IMR-90 (cell line): Measurements from ENCODE around the gene PHLDB1. TPM values are rescaled to one million over a fixed set of nuclear protein-coding genes. Genes with fewer than 3 reads are reported as not detected.
"Not testable (repeated sequence)": the region's sequence is repeated elsewhere in the genome, so short reads cannot be mapped to it uniquely, and the experiment has no call there.

ENCODE experiments used
- ATAC-seq: fragments of 200-7000 bp; cut with Tn5 transposase; 2 replicates; pipeline ENCODE4 v1.9.1; 2020; ENCODE audit warnings: low read depth, mild to moderate bottlenecking, moderate library complexity
- BruUV-seq: library from RNA; stranded (reverse); fragments of 400-500 nt; replicated peaks from 2 replicates; lab custom pipeline; 2021; lab: Mats Ljungman, UMichigan
- CTCF ChIA-PET: fragments of 300-600 bp; formaldehyde crosslinking; extraction: SDS; loops from one replicate; lab custom pipeline; 2021; ENCODE audit warnings: antibody characterized with exemption; lab: Yijun Ruan, JAX
- POLR2A ChIA-PET: fragments of 300-600 bp; sonication (Branson Sonifier 250); formaldehyde crosslinking; loops from one replicate; lab custom pipeline; 2022; ENCODE audit warnings: antibody characterized with exemption; ENCODE audit not compliant: unreplicated experiment; lab: Charles Lee
- DNase-seq: peaks from one replicate; pipeline ENCODE4 v3.0.0; 2013
- H2AFZ ChIP-seq: replicated peaks from 2 replicates; pipeline ENCODE3; 2013; ENCODE audit warnings: low read length, mild to moderate bottlenecking; ENCODE audit not compliant: poor library complexity
- H2AK5ac ChIP-seq: 2 replicates; pipeline ENCODE4 v1.6.1; 2013; ENCODE audit warnings: low read depth, low read length, inconsistent platforms
- H2AK9ac ChIP-seq: replicated peaks from 2 replicates; pipeline ENCODE3; 2013; ENCODE audit warnings: mild to moderate bottlenecking, low read depth, low read length, moderate library complexity; ENCODE audit not compliant: poor library complexity
- H2BK120ac ChIP-seq: 2 replicates; pipeline ENCODE4 v1.6.1; 2013; ENCODE audit warnings: low read depth, low read length, inconsistent platforms
- H2BK15ac ChIP-seq: 3 replicates; pipeline ENCODE4 v1.6.1; 2013; ENCODE audit warnings: low read depth, low read length, inconsistent platforms
- H2BK20ac ChIP-seq: 2 replicates; pipeline ENCODE4 v1.6.1; 2013; ENCODE audit warnings: low read depth, mild to moderate bottlenecking, inconsistent platforms, low read length, moderate library complexity
- H2BK5ac ChIP-seq: 2 replicates; pipeline ENCODE4 v1.6.1; 2013; ENCODE audit warnings: mild to moderate bottlenecking, low read depth, low read length, inconsistent platforms; ENCODE audit not compliant: poor library complexity, severe bottlenecking
- H3K14ac ChIP-seq: replicated peaks from 2 replicates; pipeline ENCODE4 v1.6.1; 2013; ENCODE audit warnings: low read depth, low read length, inconsistent platforms
- H3K18ac ChIP-seq: 2 replicates; pipeline ENCODE4 v1.6.1; 2013; ENCODE audit warnings: low read depth, low read length, control low read depth
- H3K23ac ChIP-seq: 2 replicates; pipeline ENCODE4 v1.6.1; 2013; ENCODE audit warnings: low read depth, low read length, inconsistent platforms
- H3K27ac ChIP-seq: 2 replicates; pipeline ENCODE4 v1.5.1; 2013; ENCODE audit warnings: mild to moderate bottlenecking, control low read depth, low read length; ENCODE audit not compliant: insufficient read depth
- H3K27me3 ChIP-seq: 2 replicates; pipeline ENCODE4 v1.6.1; 2013; ENCODE audit warnings: low read length; ENCODE audit not compliant: control insufficient read depth, insufficient read depth
- H3K36me3 ChIP-seq: 2 replicates; pipeline ENCODE4 v1.6.1; 2013; ENCODE audit warnings: low read length, mixed read lengths; ENCODE audit not compliant: control insufficient read depth, insufficient read depth
- H3K4ac ChIP-seq: 2 replicates; pipeline ENCODE4 v1.6.1; 2013; ENCODE audit warnings: low read depth, low read length, inconsistent platforms
- H3K4me1 ChIP-seq: 2 replicates; pipeline ENCODE4 v1.6.1; 2013; ENCODE audit warnings: low read length, mixed read lengths; ENCODE audit not compliant: control insufficient read depth, insufficient read depth
- H3K4me2 ChIP-seq: 2 replicates; pipeline ENCODE4 v1.6.1; 2013; ENCODE audit warnings: low read depth, mild to moderate bottlenecking, control low read depth, low read length, moderate library complexity
- H3K4me3 ChIP-seq: 2 replicates; pipeline ENCODE4 v1.5.1; 2013; ENCODE audit warnings: low read depth, mild to moderate bottlenecking, control low read depth, low read length, moderate library complexity; ENCODE audit not compliant: insufficient read depth
- H3K56ac ChIP-seq: 2 replicates; pipeline ENCODE4 v1.6.1; 2013; ENCODE audit warnings: low read length, inconsistent platforms; ENCODE audit not compliant: insufficient read depth; ENCODE audit errors: extremely low read depth
- H3K79me1 ChIP-seq, 2 experiments: 2 replicates each; pipeline ENCODE4 v1.6.1; 2013; ENCODE audit warnings: low read length in 2 of 2, inconsistent platforms in 1 of 2, low read depth in 1 of 2
- H3K9ac ChIP-seq: 2 replicates; pipeline ENCODE4 v1.6.1; 2013; ENCODE audit warnings: low read depth, low read length, control low read depth
- H3K9me1 ChIP-seq: 2 replicates; pipeline ENCODE4 v1.6.1; 2013; ENCODE audit warnings: low read length, inconsistent platforms; ENCODE audit not compliant: insufficient read depth
- H3K9me3 ChIP-seq: 2 replicates; pipeline ENCODE4 v1.6.1; 2013; ENCODE audit warnings: low read length; ENCODE audit not compliant: control insufficient read depth, insufficient read depth
- H4K20me1 ChIP-seq: 2 replicates; pipeline ENCODE4 v1.6.1; 2013; ENCODE audit warnings: low read length, inconsistent platforms; ENCODE audit not compliant: insufficient read depth
- H4K5ac ChIP-seq: 2 replicates; pipeline ENCODE4 v1.6.1; 2013; ENCODE audit warnings: mild to moderate bottlenecking, low read depth, low read length, control low read depth
- H4K8ac ChIP-seq, 2 experiments: 2 replicates each; pipeline ENCODE4 v1.6.1; 2013; ENCODE audit warnings: low read depth in 2 of 2, low read length in 2 of 2, control low read depth in 1 of 2, inconsistent platforms in 1 of 2
- H4K91ac ChIP-seq: 2 replicates; pipeline ENCODE4 v1.6.1; 2013; ENCODE audit warnings: low read depth, low read length, inconsistent platforms; ENCODE audit not compliant: insufficient read depth
- WGBS, 2 experiments: methylation state at CpG; one replicate each; pipeline versions ENCODE4 v1.1.5 to v1.1.7; 2013; ENCODE audit warnings: missing lambda C conversion rate in 2 of 2; ENCODE audit not compliant: insufficient read length in 1 of 2; ENCODE audit errors: extremely low coverage in 2 of 2; 5-methylcytosine and 5-hydroxymethylcytosine counted together
- dilution Hi-C: fragments of 300-500 bp; cut with HindIII; formaldehyde crosslinking; loops from one replicate; pipeline ENCODE4 v1.14.3; 2018; ENCODE audit warnings: low sequenced_read_pairs; ENCODE audit not compliant: unreplicated experiment
- in situ Hi-C: fragments of 300-500 bp; cut with MboI; formaldehyde crosslinking; loops from 3 replicates; pipeline ENCODE4 v1.14.3; 2019; ENCODE audit warnings: low sequenced_read_pairs, inconsistent platforms, mixed read lengths
- intact Hi-C: fragments of 100-400 bp; cut with micrococcal nuclease; formaldehyde crosslinking; loops from 2 replicates; pipeline ENCODE4 v1.10.0; 2022
- polyA plus RNA-seq, 3 experiments: library from polyadenylated mRNA; depleted of rRNA; stranded (reverse); fragments of >200 nt; gene quantifications; 2 replicates each; pipeline ENCODE4 v1.2.3, GENCODE V29; 2012; ENCODE audit warnings: low replicate concordance in 1 of 3
- total RNA-seq: library from RNA; depleted of rRNA; stranded (reverse); fragments of >200 nt; gene quantifications from 2 replicates; pipeline ENCODE4 v1.2.3, GENCODE V29; 2012

The PHLDB1 gene
- total and polyA plus RNA-seq, 2 of the 4 experiments (the other 2 are of a cell fraction) = 40.0 to 90.4 TPM

DNA sequence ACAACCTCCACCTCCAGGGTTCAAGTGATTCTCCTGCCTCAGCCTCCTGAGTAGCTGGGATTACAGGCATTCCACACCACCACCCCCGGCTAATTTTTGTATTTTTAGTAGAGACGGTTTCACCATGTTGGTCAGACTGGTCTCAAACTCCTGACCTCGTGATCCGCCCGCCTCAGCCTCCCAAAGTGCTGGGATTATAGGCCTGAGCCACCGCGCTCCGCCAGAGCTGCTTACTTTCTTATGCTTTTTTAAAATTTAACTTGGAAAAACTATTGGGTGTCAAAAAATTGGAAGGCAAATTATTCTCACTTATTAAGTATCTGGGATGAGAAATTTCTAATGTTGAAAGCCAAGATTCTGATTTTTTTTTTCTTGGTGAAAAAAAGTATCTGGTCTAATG lies 3.7 kb upstream of the PHLDB1 start:
- Histone ChIP-seq H3K79me1 (peaks cover 14 to 44% of the 10 kb centered on the region in 2 experiments; a peak in 3 of 4 replicates), H3K36me3 (peaks cover 26% of the 10 kb centered on the region), H3K9me1 (peaks cover 19% of the 10 kb centered on the region), H3K4me1 (peaks cover 24% of the 10 kb centered on the region)
- H3K9me3 ChIP-seq, H2AFZ ChIP-seq, dilution Hi-C loops, POLR2A ChIA-PET, H3K14ac ChIP-seq, H2BK5ac ChIP-seq, H2AK5ac ChIP-seq, H3K56ac ChIP-seq, H4K5ac ChIP-seq, H3K23ac ChIP-seq, H2BK20ac ChIP-seq, H3K4me3 ChIP-seq, BruUV-seq, H2BK15ac ChIP-seq, H3K4me2 ChIP-seq, DNase-seq, intact Hi-C loops, H2BK120ac ChIP-seq, in situ Hi-C loops, H4K20me1 ChIP-seq, H3K18ac ChIP-seq, H3K9ac ChIP-seq, H4K91ac ChIP-seq, H3K27ac ChIP-seq, H4K8ac ChIP-seq, H3K27me3 ChIP-seq, ATAC-seq, H2AK9ac ChIP-seq, H3K4ac ChIP-seq: not testable (repeated sequence)
- WGBS, 2 experiments = no CpG with 5 or more reads among the region's 8 CpGs
- CTCF ChIA-PET = interaction anchor here (0.7 to 1.8 kb wide), 2 partner anchors 9 to 22 kb away, joined by 5 to 6 read pairs; no protein-coding TSS in a partner anchor
